Natural killer cell (primary cell): ENCODE data around the gene MYO15B. TPM values are rescaled to one million over a fixed set of nuclear protein-coding genes. Genes with fewer than 3 reads are reported as not detected.

ENCODE experiments used
- ATAC-seq, 3 donors: fragments of 150-1000 bp in 2 of 3; fragments of 200-7000 bp in 1 of 3; cut with Tn5 transposase; 1 replicate in 1 of 3; 2 replicates in 2 of 3; pipeline ENCODE4 v1.10.0; 2021; ENCODE audit warnings: mild to moderate bottlenecking in 2 of 3, moderate library complexity in 2 of 3
- DNase-seq, 2 donors: peaks; one replicate each; pipeline versions ENCODE4 v3.0.0 to v3.0.0-alpha.2; 2013 to 2021; ENCODE audit warnings: mixed read lengths in 1 of 2
- H3K27ac ChIP-seq: one replicate; pipeline ENCODE4 v1.5.1; 2013; ENCODE audit warnings: mild to moderate bottlenecking, low read length
- H3K27me3 ChIP-seq: one replicate; pipeline ENCODE4 v1.6.1; 2013; ENCODE audit warnings: low read length; ENCODE audit not compliant: control insufficient read depth, insufficient read depth
- H3K36me3 ChIP-seq: one replicate; pipeline ENCODE4 v1.6.1; 2013; ENCODE audit warnings: low read length; ENCODE audit not compliant: control insufficient read depth, insufficient read depth
- H3K4me1 ChIP-seq: one replicate; pipeline ENCODE4 v1.6.1; 2013; ENCODE audit warnings: low read length; ENCODE audit not compliant: control insufficient read depth, insufficient read depth
- H3K4me3 ChIP-seq: one replicate; pipeline ENCODE4 v1.5.1; 2013; ENCODE audit warnings: low read length
- H3K9me3 ChIP-seq: one replicate; pipeline ENCODE4 v1.6.1; 2013; ENCODE audit warnings: low read length; ENCODE audit not compliant: control insufficient read depth, insufficient read depth
- H3K27ac Mint-ChIP-seq, 2 donors: one replicate each; pipeline ENCODE4 v1.8.0; 2022; ENCODE audit warnings: mild to moderate bottlenecking in 2 of 2, mixed read lengths in 2 of 2, moderate library complexity in 1 of 2
- H3K27me3 Mint-ChIP-seq, 2 donors: one replicate each; pipeline ENCODE4 v1.8.0; 2022; ENCODE audit warnings: low read depth in 2 of 2, mixed read lengths in 2 of 2
- H3K36me3 Mint-ChIP-seq: one replicate; pipeline ENCODE4 v1.8.0; 2022; ENCODE audit warnings: mixed read lengths
- H3K4me1 Mint-ChIP-seq, 2 donors: one replicate each; pipeline ENCODE4 v1.8.0; 2022; ENCODE audit warnings: mixed read lengths in 2 of 2
- H3K4me3 Mint-ChIP-seq: one replicate; pipeline ENCODE4 v1.8.0; 2022; ENCODE audit warnings: mild to moderate bottlenecking, moderate library complexity, mixed read lengths
- H3K9me3 Mint-ChIP-seq, 2 donors: one replicate each; pipeline ENCODE4 v1.8.0; 2022; ENCODE audit warnings: mixed read lengths in 2 of 2
- CTCF ChIP-seq: fragments of 200-600 bp; IDR thresholded peaks from one replicate; pipeline ENCODE4 v1.8.0; 2022; ENCODE audit warnings: antibody characterized with exemption
- WGBS: methylation state at CpG from one replicate; pipeline ENCODE4 v1.1.7; 2013; ENCODE audit warnings: missing lambda C conversion rate; ENCODE audit not compliant: insufficient coverage; 5-methylcytosine and 5-hydroxymethylcytosine counted together
- intact Hi-C: fragments of 100-400 bp; cut with micrococcal nuclease; formaldehyde crosslinking; loops from one replicate; pipeline ENCODE4 v1.14.2; 2022
- total RNA-seq, 4 donors: library from RNA; stranded (reverse); fragments of 120-200 nt in 1 of 4; gene quantifications; one replicate each; pipeline versions ENCODE4 v1.2.3 to v1.2.4, GENCODE V29; 2013 to 2022

The MYO15B gene
- total RNA-seq, 3 donors from 2014 or later (not counting 1 experiment from before 2014, with no cell fraction given), result 336 to 372 (median 339) TPM

- no peaks in the 10 kb centered on the region for H3K27me3 ChIP-seq
- H3K4me3 ChIP-seq, result no peak overlapping the region
- ATAC-seq (no peak), DNase-seq (no peak)
- Mint-ChIP-seq H3K4me1 (peaks cover 0 to 6% of the 10 kb centered on the region in 2 donors), H3K4me3 (no peak overlapping the region), H3K27ac (no peak overlapping the region), H3K36me3 (no peaks in the 10 kb centered on the region), H3K27me3 (no peaks in the 10 kb centered on the region), H3K9me3 (no peaks in the 10 kb centered on the region)
- TF ChIP-seq CTCF, result no peak
- WGBS, result 95% methylated on average over 7 of the region's 7 CpGs
- peaks cover 51% of the 10 kb centered on the region for H3K36me3 ChIP-seq
- H3K27ac ChIP-seq, result no peak overlapping the region
- H3K9me3 ChIP-seq, result no peaks in the 10 kb centered on the region
- intact Hi-C loops, result no loop called here
- peaks cover 7% of the 10 kb centered on the region for H3K4me1 ChIP-seq
Observed at GRCh38 chr17:75565066-75565465, 22.5 kb upstream of the MYO15B start.

GRCh38 chr17:75565618-75566017, 22.0 kb upstream of the MYO15B start:
- DNase-seq, result no peak
- no peaks in the 10 kb centered on the region for H3K9me3 Mint-ChIP-seq
- Histone ChIP-seq H3K27me3 (no peaks in the 10 kb centered on the region), H3K4me1 (peaks cover 12% of the 10 kb centered on the region), H3K9me3 (no peaks in the 10 kb centered on the region), H3K36me3 (peaks cover 56% of the 10 kb centered on the region), H3K4me3 (no peak overlapping the region), H3K27ac (no peak overlapping the region)
- peaks cover 0 to 6% of the 10 kb centered on the region in 2 donors for H3K4me1 Mint-ChIP-seq
- H3K27me3 Mint-ChIP-seq, result no peaks in the 10 kb centered on the region
- H3K4me3 Mint-ChIP-seq, result no peak overlapping the region
- H3K27ac Mint-ChIP-seq, result peak overlapping the region; percentile 29 to 52
- TF ChIP-seq CTCF, result no peak
- 92% methylated on average over 6 of the region's 6 CpGs for WGBS
- ATAC-seq, result no peak
- intact Hi-C loops, result no loop called here
- H3K36me3 Mint-ChIP-seq, result no peaks in the 10 kb centered on the region

GRCh38 chr17:75566416-75566815, 21.2 kb upstream of the MYO15B start:
- intact Hi-C loops, result no loop called here
- Histone ChIP-seq H3K4me3 (no peak overlapping the region), H3K27me3 (no peaks in the 10 kb centered on the region), H3K9me3 (no peaks in the 10 kb centered on the region), H3K4me1 (peaks cover 20% of the 10 kb centered on the region), H3K36me3 (peaks cover 57% of the 10 kb centered on the region), H3K27ac (no peak overlapping the region)
- no peaks in the 10 kb centered on the region for H3K9me3 Mint-ChIP-seq
- ATAC-seq, result no peak
- DNase-seq, result no peak
- H3K36me3 Mint-ChIP-seq, result no peaks in the 10 kb centered on the region
- no peak for TF ChIP-seq CTCF
- H3K27ac Mint-ChIP-seq, result peak overlapping the region in 1 of 2 donors; percentile 29
- 91% methylated on average over 6 of the region's 6 CpGs for WGBS
- no peak overlapping the region for H3K4me3 Mint-ChIP-seq
- peaks cover 0 to 6% of the 10 kb centered on the region in 2 donors for H3K4me1 Mint-ChIP-seq
- no peaks in the 10 kb centered on the region for H3K27me3 Mint-ChIP-seq

GRCh38 chr17:75566834-75567233, 20.8 kb upstream of the MYO15B start:
- H3K27me3 Mint-ChIP-seq, result no peaks in the 10 kb centered on the region
- H3K4me3 ChIP-seq, result no peak overlapping the region
- no peak for ATAC-seq
- TF ChIP-seq CTCF, result no peak
- H3K9me3 Mint-ChIP-seq, result no peaks in the 10 kb centered on the region
- H3K9me3 ChIP-seq, result no peaks in the 10 kb centered on the region
- no peak for DNase-seq
- no peak overlapping the region for H3K27ac Mint-ChIP-seq
- H3K4me1 ChIP-seq, result peaks cover 23% of the 10 kb centered on the region
- H3K27ac ChIP-seq, result no peak overlapping the region
- H3K4me1 Mint-ChIP-seq, result peaks cover 0 to 6% of the 10 kb centered on the region in 2 donors
- WGBS, result 67% methylated on average over 5 of the region's 5 CpGs
- H3K36me3 ChIP-seq, result peaks cover 61% of the 10 kb centered on the region
- H3K4me3 Mint-ChIP-seq, result no peak overlapping the region
- H3K36me3 Mint-ChIP-seq, result no peaks in the 10 kb centered on the region
- no peaks in the 10 kb centered on the region for H3K27me3 ChIP-seq
- intact Hi-C loops, result no loop called here
